Stimulated activated CD4-positive, alpha-beta T cell treated with anti-CD3 and anti-CD28 coated beads, Interleukin-1b, Interleukin-23, amount 100 ng/mL, for 4 hours (primary cell): Measurements from ENCODE around the gene GRIA4.
"Not testable (repeated sequence)": the region's sequence is repeated elsewhere in the genome, so short reads cannot be mapped to it uniquely, and the experiment has no call there.

ENCODE experiments used
- DNase-seq, 2 donors: peaks; one replicate each; pipeline ENCODE4 v3.0.0-alpha.2; 2020; ENCODE audit warnings: low read depth in 2 of 2

GRIA4 gene

DNA sequence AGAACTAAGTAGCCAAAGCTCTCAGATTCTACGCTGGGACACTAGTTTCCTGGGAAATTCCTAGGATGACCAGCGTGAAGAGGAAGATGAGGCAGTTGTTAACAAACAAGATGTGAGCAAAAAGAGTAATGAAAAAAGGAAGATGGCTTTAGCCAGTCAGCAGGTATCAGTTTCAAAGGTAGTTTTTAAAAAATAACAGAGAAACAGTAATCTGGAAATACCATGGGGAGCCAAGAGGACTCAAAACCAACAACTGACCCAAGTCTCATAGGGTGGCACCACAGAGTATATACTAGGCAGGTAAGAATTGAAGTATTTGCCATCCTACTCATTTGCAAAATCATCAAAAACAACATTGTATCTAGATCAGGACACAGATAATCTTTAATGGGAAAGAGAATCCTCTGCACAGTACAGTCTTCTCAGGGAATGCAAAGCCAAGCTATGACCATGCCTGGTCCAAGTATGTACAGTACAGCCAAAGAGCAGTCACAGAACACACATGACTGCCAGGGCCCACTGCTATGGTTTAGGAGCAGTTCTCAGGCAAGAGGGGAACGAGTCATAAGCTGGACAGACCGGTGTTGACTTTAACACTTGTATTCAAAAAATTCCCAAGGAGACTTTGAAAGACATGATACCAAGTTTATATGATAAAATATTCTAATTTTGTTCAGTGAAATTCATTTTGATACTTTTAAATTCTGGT, 391.6 kb downstream of the GRIA4 start:
- DNase-seq: no peak

GRCh38 chr11:106003094-106003493, 393.2 kb downstream of the GRIA4 start:
- not testable (repeated sequence) for DNase-seq

GRCh38 chr11:106011481-106011880, 401.6 kb downstream of the GRIA4 start:
- no peak for DNase-seq

- DNase-seq: no peak
These were observed 402.9 kb downstream of the GRIA4 start for GRCh38 chr11:106012744-106013143.

GRCh38 chr11:106014035-106014434, 404.2 kb downstream of the GRIA4 start:
- no peak for DNase-seq

- no peak for DNase-seq
These were observed 404.7 kb downstream of the GRIA4 start for GRCh38 chr11:106014620-106015019.

- DNase-seq: no peak
These were observed 405.2 kb downstream of the GRIA4 start for GRCh38 chr11:106015066-106015465.

DNA sequence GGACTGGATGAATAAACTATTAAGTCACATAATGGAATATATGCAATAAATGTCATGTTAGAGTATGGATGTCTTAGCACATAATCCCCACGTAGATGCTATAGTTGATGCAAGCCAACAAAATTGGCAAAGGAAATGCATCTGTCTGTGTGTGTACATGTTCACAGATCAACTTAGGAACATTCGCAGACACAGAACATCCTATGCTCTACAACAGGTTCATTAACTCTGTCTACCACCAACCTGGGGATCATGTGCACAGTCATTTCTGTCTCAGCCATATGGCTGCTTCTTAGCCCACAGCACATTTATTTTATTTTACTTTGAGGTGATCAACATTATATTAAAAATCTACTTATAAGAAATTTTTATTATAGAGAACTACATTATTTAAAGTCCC, 407.2 kb downstream of the GRIA4 start:
- DNase-seq: no peak

- DNase-seq: no peak
These were observed 411.5 kb downstream of the GRIA4 start for GRCh38 chr11:106021181-106021966.

DNA sequence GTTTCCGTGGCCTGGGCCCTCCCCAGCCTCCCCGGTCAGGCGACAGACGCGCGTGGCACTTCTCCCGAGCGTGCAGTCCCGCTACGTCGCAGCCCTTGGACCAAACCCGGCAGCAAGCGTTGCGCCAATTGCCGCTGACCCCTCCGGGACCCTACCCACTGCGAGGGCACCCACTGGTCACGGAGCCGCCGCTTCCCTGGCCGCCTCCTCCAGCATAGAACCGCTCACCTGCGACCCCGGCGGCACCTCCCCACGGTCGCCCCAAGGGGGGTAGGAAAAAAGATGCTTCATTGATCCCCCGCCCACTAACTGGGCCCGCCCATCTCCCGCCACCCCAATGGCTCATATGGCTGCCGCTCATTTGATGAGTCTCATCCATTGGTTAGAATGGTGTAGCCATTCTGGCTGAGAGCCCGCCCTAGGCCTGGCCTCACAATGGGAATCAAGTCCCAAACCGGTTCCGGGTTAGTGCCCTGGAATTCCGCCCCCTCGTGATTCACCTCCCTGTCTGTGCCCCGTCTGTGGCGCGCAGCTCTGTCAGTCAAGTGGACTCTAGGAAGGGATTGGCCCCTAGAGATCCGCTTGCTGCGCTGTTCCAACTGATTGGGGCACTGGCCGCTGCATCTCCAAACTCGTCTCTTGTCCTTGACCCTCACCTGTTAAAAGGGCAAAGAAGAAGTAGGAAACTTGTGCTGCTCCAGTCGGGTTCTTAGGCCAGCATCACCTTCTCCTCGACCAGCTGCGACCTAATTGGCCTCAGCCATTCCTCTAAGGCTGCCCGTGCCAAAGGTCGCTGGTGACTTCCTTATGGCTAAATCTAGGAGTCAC, 412.3 kb downstream of the GRIA4 start, which contains the start of gene MSANTD4:
Gene MSANTD4 (minus strand): TSS at position 274 of the 828 bp plus-strand sequence. CDS start 11,323 bp downstream, outside the sequence.
- DNase-seq: peak; percentile 93

DNA sequence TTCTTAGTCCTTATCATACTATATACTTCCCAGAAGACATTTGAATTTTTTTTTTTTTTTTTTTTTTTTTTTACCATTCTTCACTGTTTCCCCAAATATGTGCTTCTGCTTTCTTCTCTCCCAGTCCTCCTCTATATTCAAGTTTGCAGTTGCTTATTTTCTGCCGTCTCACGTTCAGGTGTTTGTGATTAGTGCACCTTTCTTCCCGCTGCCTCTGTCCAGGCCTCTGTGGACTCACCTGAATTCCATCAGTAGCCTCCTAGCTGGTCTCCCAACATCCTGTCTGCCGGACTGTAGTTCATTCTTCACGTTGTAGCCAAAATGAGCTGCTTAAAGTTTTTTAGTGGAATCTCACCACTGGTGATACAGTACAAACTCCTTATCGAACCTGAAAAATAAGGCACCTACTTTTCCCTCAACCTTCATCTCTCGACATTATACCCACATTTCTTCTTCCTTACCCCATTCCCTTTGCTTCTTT, 413.0 kb downstream of the GRIA4 start:
- DNase-seq: peak in 1 of 2 donors; percentile 1

DNA sequence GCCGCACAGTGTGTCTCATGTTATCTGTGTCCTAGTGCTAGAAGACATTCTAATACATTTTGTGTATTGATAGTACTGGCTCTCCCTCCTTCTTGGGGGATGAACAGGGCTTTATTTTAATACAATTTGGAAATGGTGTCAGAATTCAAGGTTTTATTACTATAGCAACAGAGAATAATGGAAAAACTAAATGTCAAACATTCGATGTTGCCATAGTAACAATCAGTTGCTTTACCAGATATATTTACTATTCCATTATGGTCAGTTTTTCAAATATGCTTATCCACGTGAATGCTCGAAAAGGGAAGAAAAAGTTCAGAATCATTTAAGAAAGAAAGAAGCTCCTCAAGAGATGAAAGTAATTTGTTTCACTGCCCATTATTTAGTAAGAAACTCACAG, 420.7 kb downstream of the GRIA4 start:
- no peak for DNase-seq

DNA sequence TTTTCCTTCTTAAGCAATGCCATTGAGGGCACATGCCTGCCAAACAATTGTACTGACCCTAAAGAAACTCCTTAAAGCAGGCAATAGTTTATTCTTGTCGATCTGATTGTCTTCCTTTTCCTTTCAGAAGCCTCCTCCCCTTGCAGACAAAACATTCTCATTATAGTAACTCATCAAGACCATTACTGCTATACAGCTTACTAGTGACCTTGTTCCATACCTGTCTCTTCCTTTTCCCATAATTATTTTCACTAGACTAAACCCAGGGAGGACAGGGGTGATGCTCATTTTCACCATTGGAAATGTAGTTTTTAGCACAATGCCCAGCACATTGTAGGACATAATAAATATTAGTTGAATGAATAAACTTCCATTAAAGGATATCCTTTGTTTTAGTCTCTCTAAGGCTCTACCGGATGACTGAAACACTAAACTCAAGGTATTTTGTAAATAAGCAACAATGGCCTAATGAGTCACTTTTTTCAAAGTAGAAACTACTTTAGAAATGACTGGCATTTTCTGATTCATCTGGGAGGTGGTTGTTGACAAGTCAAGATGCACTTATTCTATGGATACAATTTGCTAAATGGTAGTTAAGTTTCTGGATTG, 421.4 kb downstream of the GRIA4 start:
- DNase-seq: no peak
